HCT116 (cell line): Measurements from ENCODE around the gene AMOTL1. TPM values are rescaled to one million over a fixed set of nuclear protein-coding genes. Genes with fewer than 3 reads are reported as not detected.

ENCODE experiments used
- ATAC-seq: fragments of 200-7000 bp; cut with Tn5 transposase; 2 replicates; pipeline ENCODE4 v1.9.1; 2020; ENCODE audit warnings: mild to moderate bottlenecking, moderate library complexity
- BruUV-seq: library from RNA; stranded (reverse); fragments of 400-500 nt; replicated peaks from 2 replicates; lab custom pipeline; 2021; lab: Mats Ljungman, UMichigan
- CTCF ChIA-PET: fragments of 300-600 bp; sonication (Branson Sonifier 250); formaldehyde crosslinking; loops from one replicate; lab custom pipeline; 2021; ENCODE audit warnings: antibody characterized with exemption; lab: Charles Lee
- POLR2A ChIA-PET: fragments of 300-600, 350-600 bp; sonication (Branson Sonifier 250); formaldehyde crosslinking; loops from one replicate; lab custom pipeline; 2021; ENCODE audit warnings: antibody characterized with exemption; lab: Charles Lee
- RAD21 ChIA-PET, 2 experiments: fragments of 300-600 bp; sonication (Branson Sonifier 250); formaldehyde crosslinking; loops; one replicate each; lab custom pipeline; 2023; ENCODE audit warnings: low total read pairs in 2 of 2; ENCODE audit not compliant: uncharacterized antibody in 2 of 2, unreplicated experiment in 2 of 2, low non-redundant PET in 1 of 2; lab: Charles Lee
- DNase-seq: peaks from one replicate; pipeline ENCODE4 v3.0.0-alpha.2; 2010; ENCODE audit warnings: low read depth, low spot score
- H2AFZ ChIP-seq: fragments of 200-600 bp; shearing (Covaris generic), sonication (generic); 2 replicates; pipeline ENCODE4 v1.6.1; 2017; ENCODE audit warnings: low read depth, mixed run types, mixed read lengths, antibody characterized with exemption, low read length; ENCODE audit not compliant: poor library complexity, severe bottlenecking
- H3K27ac ChIP-seq: 2 replicates; pipeline ENCODE4 v1.5.1; 2012; ENCODE audit warnings: low read depth, low read length
- H3K27me3 ChIP-seq: fragments of 200-600 bp; sonication (generic); 2 replicates; pipeline ENCODE4 v1.6.1; 2016; ENCODE audit warnings: mixed run types, low read length, mixed read lengths; ENCODE audit not compliant: insufficient read depth
- H3K36me3 ChIP-seq, 2 experiments: fragments of 200-500 bp in 1 of 2; fragments of 200-600 bp in 1 of 2; sonication (Bioruptor generic) in 1 of 2; sonication (generic) in 1 of 2; 2 replicates each; pipeline versions ENCODE4 v1.5.1 to v1.6.1; 2014 to 2016; ENCODE audit warnings: low read length in 2 of 2, inconsistent platforms in 1 of 2, mixed read lengths in 1 of 2, mixed run types in 1 of 2; ENCODE audit not compliant: insufficient read depth in 2 of 2, control insufficient read depth in 1 of 2
- H3K4me1 ChIP-seq, 2 experiments: fragments of 200-600 bp in 1 of 2; sonication (generic) in 1 of 2; 2 replicates each; pipeline versions ENCODE4 v1.5.1 to v1.6.1; 2012 to 2017; ENCODE audit warnings: low read length in 2 of 2, inconsistent platforms in 1 of 2, mild to moderate bottlenecking in 1 of 2, mixed read lengths in 1 of 2, mixed run types in 1 of 2, moderate library complexity in 1 of 2; ENCODE audit not compliant: insufficient read depth in 2 of 2, control insufficient read depth in 1 of 2
- H3K4me2 ChIP-seq: fragments of 200-600 bp; sonication (generic); 2 replicates; pipeline ENCODE4 v1.6.1; 2017; ENCODE audit warnings: mixed run types, low read length, mixed read lengths
- H3K4me3 ChIP-seq, 2 experiments: fragments of 200-600 bp in 1 of 2; sonication (generic) in 1 of 2; replicated peaks in 1 of 2; 2 replicates each; pipeline ENCODE4 v1.5.1; 2011 to 2016; ENCODE audit warnings: low read length in 2 of 2, control low read depth in 1 of 2, low read depth in 1 of 2, mild to moderate bottlenecking in 1 of 2, mixed read lengths in 1 of 2, mixed run types in 1 of 2
- H3K79me2 ChIP-seq: fragments of 200-600 bp; sonication (generic); 2 replicates; pipeline ENCODE4 v1.6.1; 2017; ENCODE audit warnings: mild to moderate bottlenecking, mixed run types, low read length, moderate library complexity, mixed read lengths; ENCODE audit not compliant: insufficient read depth
- H3K9ac ChIP-seq: fragments of 200-600 bp; sonication (generic); 2 replicates; pipeline ENCODE4 v1.6.1; 2016; ENCODE audit warnings: low read length, mixed read lengths
- H3K9me2 ChIP-seq: fragments of 200-600 bp; sonication (generic), shearing (Covaris generic); 2 replicates; pipeline ENCODE4 v1.6.1; 2017; ENCODE audit warnings: mixed run types, mild to moderate bottlenecking, moderate library complexity; ENCODE audit not compliant: insufficient read depth
- H3K9me3 ChIP-seq, 2 experiments: fragments of 200-500 bp in 1 of 2; fragments of 200-600 bp in 1 of 2; sonication (Bioruptor generic) in 1 of 2; sonication (generic) in 1 of 2; 2 replicates each; pipeline ENCODE4 v1.6.1; 2014 to 2017; ENCODE audit warnings: low read length in 2 of 2, mixed read lengths in 2 of 2, inconsistent platforms in 1 of 2, low read depth in 1 of 2, mild to moderate bottlenecking in 1 of 2, mixed run types in 1 of 2, moderate library complexity in 1 of 2; ENCODE audit not compliant: control insufficient read depth in 1 of 2, insufficient read depth in 1 of 2
- H4K20me1 ChIP-seq: fragments of 200-600 bp; sonication (generic), shearing (Covaris generic); 2 replicates; pipeline ENCODE4 v1.6.1; 2017; ENCODE audit warnings: mixed run types, mild to moderate bottlenecking, moderate library complexity; ENCODE audit not compliant: insufficient read depth
- CEBPB ChIP-seq: IDR thresholded peaks from 2 replicates; pipeline ENCODE4 v1.6.1; 2012; ENCODE audit warnings: low read depth
- ELF1 ChIP-seq: IDR thresholded peaks from 2 replicates; pipeline ENCODE4 v1.6.1; 2012; ENCODE audit warnings: low read depth, borderline replicate concordance
- EZH2 ChIP-seq: fragments of 200-600 bp; sonication (generic); IDR thresholded peaks from 2 replicates; pipeline ENCODE4 v1.6.1; 2017; ENCODE audit warnings: antibody characterized with exemption, mixed run types
- FOSL1 ChIP-seq: IDR thresholded peaks from 2 replicates; pipeline ENCODE4 v1.6.1; 2012; ENCODE audit warnings: low read depth
- MAX ChIP-seq: IDR thresholded peaks from 2 replicates; pipeline ENCODE4 v1.6.1; 2012
- POLR2AphosphoS5 ChIP-seq: IDR thresholded peaks from 2 replicates; pipeline ENCODE4 v1.6.1; 2011; ENCODE audit warnings: mild to moderate bottlenecking, low read depth, low read length, moderate library complexity
- YY1 ChIP-seq: IDR thresholded peaks from 2 replicates; pipeline ENCODE4 v1.6.1; 2011; ENCODE audit warnings: low read length, low read depth, moderate library complexity, mild to moderate bottlenecking; ENCODE audit not compliant: insufficient replicate concordance; ENCODE audit errors: extremely low read depth
- ZFX ChIP-seq: fragments of 450-650 bp; IDR thresholded peaks from 2 replicates; pipeline ENCODE4 v1.6.1; 2017
- ZNF274 ChIP-seq: fragments of 200-500 bp; sonication (Bioruptor generic); IDR thresholded peaks from 2 replicates; pipeline ENCODE4 v1.6.1; 2014; ENCODE audit warnings: mild to moderate bottlenecking, low read depth, low read length, inconsistent platforms
- intact Hi-C: fragments of 100-400 bp; cut with micrococcal nuclease; formaldehyde crosslinking; loops from 2 replicates; pipeline ENCODE4 v1.10.0; 2022
- total RNA-seq: library from RNA; stranded (reverse); gene quantifications from one replicate; pipeline ENCODE4 v1.2.1, GENCODE V29; 2021; ENCODE audit not compliant: unreplicated experiment
- TF ChIP-seq, protein P1 (sequence below): IDR thresholded peaks from 2 replicates; pipeline ENCODE4 v1.6.1; 2012
- TF ChIP-seq, protein P2 (sequence below): IDR thresholded peaks from 2 replicates; pipeline ENCODE4 v1.6.1; 2011; ENCODE audit warnings: mild to moderate bottlenecking, low read length, moderate library complexity; ENCODE audit not compliant: insufficient replicate concordance; ENCODE audit errors: extremely low read depth
- TF ChIP-seq, protein P3 (sequence below), 3 experiments: fragments of 200-600 bp in 1 of 3; sonication (generic) in 1 of 3; IDR thresholded peaks in 2 of 3; conservative IDR thresholded peaks in 1 of 3; 2 replicates each; pipeline ENCODE4 v1.5.1; 2012 to 2017; ENCODE audit warnings: low read depth in 2 of 3, low read length in 2 of 3, antibody characterized with exemption in 1 of 3, borderline replicate concordance in 1 of 3, control low read depth in 1 of 3, mild to moderate bottlenecking in 1 of 3, mixed read lengths in 1 of 3, mixed run types in 1 of 3, moderate library complexity in 1 of 3; ENCODE audit not compliant: insufficient read depth in 1 of 3

Gene AMOTL1
- total RNA-seq, 1 experiment from 2014 or later: 27.6 TPM

GRCh38 chr11:94920311-94920710 is 152.2 kb downstream of the AMOTL1 start:
- Histone ChIP-seq H4K20me1 (no peaks in the 10 kb centered on the region), H3K27ac (no peak overlapping the region), H3K9me3 (no peaks in the 10 kb centered on the region), H3K4me1 (no peaks in the 10 kb centered on the region), H3K4me3 (no peak overlapping the region), H2AFZ (no peak overlapping the region), H3K36me3 (no peaks in the 10 kb centered on the region), H3K79me2 (no peaks in the 10 kb centered on the region), H3K4me2 (no peak overlapping the region), H3K9ac (no peak overlapping the region), H3K27me3 (no peaks in the 10 kb centered on the region), H3K9me2 (no peaks in the 10 kb centered on the region)
- BruUV-seq: no TSS peak
- RAD21 ChIA-PET: no interaction called here
- DNase-seq (no peak), ATAC-seq (no peak)
- TF ChIP-seq, protein P1, sequence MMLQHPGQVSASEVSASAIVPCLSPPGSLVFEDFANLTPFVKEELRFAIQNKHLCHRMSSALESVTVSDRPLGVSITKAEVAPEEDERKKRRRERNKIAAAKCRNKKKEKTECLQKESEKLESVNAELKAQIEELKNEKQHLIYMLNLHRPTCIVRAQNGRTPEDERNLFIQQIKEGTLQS: no peak
- TF ChIP-seq FOSL1 (no peak), POLR2AphosphoS5 (no peak), ZNF274 (no peak), ELF1 (no peak)
- TF ChIP-seq, protein P2, sequence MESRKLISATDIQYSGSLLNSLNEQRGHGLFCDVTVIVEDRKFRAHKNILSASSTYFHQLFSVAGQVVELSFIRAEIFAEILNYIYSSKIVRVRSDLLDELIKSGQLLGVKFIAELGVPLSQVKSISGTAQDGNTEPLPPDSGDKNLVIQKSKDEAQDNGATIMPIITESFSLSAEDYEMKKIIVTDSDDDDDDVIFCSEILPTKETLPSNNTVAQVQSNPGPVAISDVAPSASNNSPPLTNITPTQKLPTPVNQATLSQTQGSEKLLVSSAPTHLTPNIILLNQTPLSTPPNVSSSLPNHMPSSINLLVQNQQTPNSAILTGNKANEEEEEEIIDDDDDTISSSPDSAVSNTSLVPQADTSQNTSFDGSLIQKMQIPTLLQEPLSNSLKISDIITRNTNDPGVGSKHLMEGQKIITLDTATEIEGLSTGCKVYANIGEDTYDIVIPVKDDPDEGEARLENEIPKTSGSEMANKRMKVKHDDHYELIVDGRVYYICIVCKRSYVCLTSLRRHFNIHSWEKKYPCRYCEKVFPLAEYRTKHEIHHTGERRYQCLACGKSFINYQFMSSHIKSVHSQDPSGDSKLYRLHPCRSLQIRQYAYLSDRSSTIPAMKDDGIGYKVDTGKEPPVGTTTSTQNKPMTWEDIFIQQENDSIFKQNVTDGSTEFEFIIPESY: no peak
- CTCF ChIA-PET: no interaction called here
- intact Hi-C loops: no loop called here
- POLR2A ChIA-PET: no interaction called here

DNA sequence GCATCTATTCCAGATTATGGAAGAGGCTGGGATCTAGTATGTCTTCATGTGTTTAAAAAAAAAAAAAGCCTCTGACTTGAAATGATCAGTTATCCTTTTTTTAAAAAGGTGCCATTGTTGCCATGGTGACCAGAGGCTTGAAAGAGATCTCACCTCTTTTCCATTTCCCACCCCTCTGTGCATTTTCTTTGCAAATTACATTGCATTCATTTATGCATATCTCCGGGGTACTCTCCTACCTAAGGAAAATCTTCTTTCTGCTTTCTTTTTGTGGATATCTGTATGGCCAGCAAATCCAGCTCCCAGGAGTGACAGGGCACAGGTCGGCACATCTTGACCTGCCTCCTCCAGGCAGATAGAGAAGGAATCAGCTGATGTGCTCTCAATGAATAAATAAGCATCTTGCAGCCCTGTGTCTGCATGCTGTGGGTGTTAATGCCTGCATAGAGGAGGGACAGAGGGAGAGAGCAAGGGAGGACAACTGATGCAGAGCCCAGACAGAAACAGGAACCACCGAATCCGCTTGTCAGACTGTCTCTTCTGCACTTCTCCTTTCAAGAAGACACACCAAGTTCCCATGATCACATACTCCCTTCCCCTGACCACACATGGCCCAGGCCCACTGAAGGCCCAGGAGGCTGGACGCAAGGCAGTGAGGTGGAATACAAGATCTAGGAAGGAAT is 154.3 kb downstream of the AMOTL1 start:
- BruUV-seq: no TSS peak
- DNase-seq: no peak
- Histone ChIP-seq H4K20me1 (no peaks in the 10 kb centered on the region), H3K9ac (no peak overlapping the region), H3K27ac (no peak overlapping the region), H3K9me3 (no peaks in the 10 kb centered on the region), H3K4me1 (peaks cover 13 to 14% of the 10 kb centered on the region in 2 experiments; a peak in 3 of 4 replicates), H3K4me3 (no peak overlapping the region), H3K27me3 (no peaks in the 10 kb centered on the region), H2AFZ (no peak overlapping the region), H3K36me3 (no peaks in the 10 kb centered on the region), H3K9me2 (no peaks in the 10 kb centered on the region), H3K4me2 (no peak overlapping the region), H3K79me2 (no peaks in the 10 kb centered on the region)
- CTCF ChIA-PET: no interaction called here
- ATAC-seq: no peak
- intact Hi-C loops: no loop called here
- RAD21 ChIA-PET: no interaction called here
- POLR2A ChIA-PET: no interaction called here
- TF ChIP-seq MAX: no peak
- TF ChIP-seq, protein P2: no peak
- no peak for TF ChIP-seq ZFX
- TF ChIP-seq, protein P3, sequence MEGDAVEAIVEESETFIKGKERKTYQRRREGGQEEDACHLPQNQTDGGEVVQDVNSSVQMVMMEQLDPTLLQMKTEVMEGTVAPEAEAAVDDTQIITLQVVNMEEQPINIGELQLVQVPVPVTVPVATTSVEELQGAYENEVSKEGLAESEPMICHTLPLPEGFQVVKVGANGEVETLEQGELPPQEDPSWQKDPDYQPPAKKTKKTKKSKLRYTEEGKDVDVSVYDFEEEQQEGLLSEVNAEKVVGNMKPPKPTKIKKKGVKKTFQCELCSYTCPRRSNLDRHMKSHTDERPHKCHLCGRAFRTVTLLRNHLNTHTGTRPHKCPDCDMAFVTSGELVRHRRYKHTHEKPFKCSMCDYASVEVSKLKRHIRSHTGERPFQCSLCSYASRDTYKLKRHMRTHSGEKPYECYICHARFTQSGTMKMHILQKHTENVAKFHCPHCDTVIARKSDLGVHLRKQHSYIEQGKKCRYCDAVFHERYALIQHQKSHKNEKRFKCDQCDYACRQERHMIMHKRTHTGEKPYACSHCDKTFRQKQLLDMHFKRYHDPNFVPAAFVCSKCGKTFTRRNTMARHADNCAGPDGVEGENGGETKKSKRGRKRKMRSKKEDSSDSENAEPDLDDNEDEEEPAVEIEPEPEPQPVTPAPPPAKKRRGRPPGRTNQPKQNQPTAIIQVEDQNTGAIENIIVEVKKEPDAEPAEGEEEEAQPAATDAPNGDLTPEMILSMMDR (IDR thresholded peaks at IDR 0.05 in 2 of 3, conservative IDR thresholded peaks at IDR 0.05 in 1 of 3; ENCODE audit: borderline replicate concordance in 1 of 3, insufficient read depth in 1 of 3, low read depth in 2 of 3, low read length in 2 of 3): no peak
- TF ChIP-seq CEBPB: no peak
- TF ChIP-seq EZH2: no peak
- no peak for TF ChIP-seq YY1
- TF ChIP-seq FOSL1: no peak
